ENCODE measurements around the gene KAT14.
"Not testable (repeated sequence)": the region's sequence is repeated elsewhere in the genome, so short reads cannot be mapped to it uniquely, and the experiment has no call there.

The KAT14 gene

GRCh38 chr20:18224968-18225568, 87.4 kb downstream of the KAT14 start:
- DNase-seq = no peak

- no peak for DNase-seq
These were observed 88.0 kb downstream of the KAT14 start for GRCh38 chr20:18225632-18226031.

GRCh38 chr20:18226741-18227140, 89.1 kb downstream of the KAT14 start:
- DNase-seq = not testable (repeated sequence)

GRCh38 chr20:18233408-18233943, 95.8 kb downstream of the KAT14 start:
- no peak for DNase-seq

Data from activated CD4-positive, alpha-beta T cell treated with anti-CD3 and anti-CD28 coated beads, Interleukin-2, amount 50 U/mL, for 1 hour (primary cell).